Measurements from ENCODE around the gene LYRM1.

- TF ChIP-seq, protein P1, sequence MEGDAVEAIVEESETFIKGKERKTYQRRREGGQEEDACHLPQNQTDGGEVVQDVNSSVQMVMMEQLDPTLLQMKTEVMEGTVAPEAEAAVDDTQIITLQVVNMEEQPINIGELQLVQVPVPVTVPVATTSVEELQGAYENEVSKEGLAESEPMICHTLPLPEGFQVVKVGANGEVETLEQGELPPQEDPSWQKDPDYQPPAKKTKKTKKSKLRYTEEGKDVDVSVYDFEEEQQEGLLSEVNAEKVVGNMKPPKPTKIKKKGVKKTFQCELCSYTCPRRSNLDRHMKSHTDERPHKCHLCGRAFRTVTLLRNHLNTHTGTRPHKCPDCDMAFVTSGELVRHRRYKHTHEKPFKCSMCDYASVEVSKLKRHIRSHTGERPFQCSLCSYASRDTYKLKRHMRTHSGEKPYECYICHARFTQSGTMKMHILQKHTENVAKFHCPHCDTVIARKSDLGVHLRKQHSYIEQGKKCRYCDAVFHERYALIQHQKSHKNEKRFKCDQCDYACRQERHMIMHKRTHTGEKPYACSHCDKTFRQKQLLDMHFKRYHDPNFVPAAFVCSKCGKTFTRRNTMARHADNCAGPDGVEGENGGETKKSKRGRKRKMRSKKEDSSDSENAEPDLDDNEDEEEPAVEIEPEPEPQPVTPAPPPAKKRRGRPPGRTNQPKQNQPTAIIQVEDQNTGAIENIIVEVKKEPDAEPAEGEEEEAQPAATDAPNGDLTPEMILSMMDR (conservative IDR thresholded peaks at IDR 0.05; ENCODE audit: low read depth, low read length) = no peak
- no peak for TF ChIP-seq EZH2 (IDR thresholded peaks at IDR 0.05; ENCODE audit: borderline replicate concordance, low read depth, low read length, poor library complexity, severe bottlenecking)
These were observed 55.7 kb downstream of the LYRM1 start for GRCh38 chr16:20956319-20956718.
